Measurements from ENCODE around the gene JADE2. TPM values are rescaled to one million over a fixed set of nuclear protein-coding genes. Genes with fewer than 3 reads are reported as not detected.

The JADE2 gene
- total RNA-seq, 1 donor from 2014 or later, result 26.3 TPM

- Histone ChIP-seq H3K36me3 (no peaks in the 10 kb centered on the region), H3K27ac (replicated peaks) (no peak overlapping the region), H3K9me3 (replicated peaks) (no peaks in the 10 kb centered on the region), H3K27me3 (ENCODE audit: low read depth) (no peaks in the 10 kb centered on the region), H3K4me1 (peaks cover 2% of the 10 kb centered on the region), H3K4me3 (no peak overlapping the region)
- intact Hi-C loops (cut with micrococcal nuclease), result no loop called here
- TF ChIP-seq CTCF (IDR thresholded peaks at IDR 0.05; ENCODE audit: borderline replicate concordance), result no peak
- no peak for DNase-seq
Observed at GRCh38 chr5:134517553-134517952, 7.9 kb upstream of the JADE2 start.

- intact Hi-C loops (cut with micrococcal nuclease), result no loop called here
- Histone ChIP-seq H3K4me1 (peaks cover 13% of the 10 kb centered on the region), H3K27me3 (ENCODE audit: low read depth) (no peaks in the 10 kb centered on the region), H3K4me3 (no peak overlapping the region), H3K9me3 (replicated peaks) (no peaks in the 10 kb centered on the region), H3K27ac (replicated peaks) (no peak overlapping the region), H3K36me3 (no peaks in the 10 kb centered on the region)
- no peak for TF ChIP-seq CTCF (IDR thresholded peaks at IDR 0.05; ENCODE audit: borderline replicate concordance)
- no peak for DNase-seq
Observed at GRCh38 chr5:134519989-134520388, 5.5 kb upstream of the JADE2 start.

- no peaks in the 10 kb centered on the region for H3K27me3 ChIP-seq (ENCODE audit: low read depth)
- H3K27ac ChIP-seq (replicated peaks), result no peak overlapping the region
- peaks cover 30% of the 10 kb centered on the region for H3K4me1 ChIP-seq
- intact Hi-C loops (cut with micrococcal nuclease), result no loop called here
- no peak for TF ChIP-seq CTCF (IDR thresholded peaks at IDR 0.05; ENCODE audit: borderline replicate concordance)
- H3K4me3 ChIP-seq, result no peak overlapping the region
- no peaks in the 10 kb centered on the region for H3K9me3 ChIP-seq (replicated peaks)
- H3K36me3 ChIP-seq, result no peaks in the 10 kb centered on the region
- no peak for DNase-seq
Observed at GRCh38 chr5:134521841-134522240, 3.6 kb upstream of the JADE2 start.

GRCh38 chr5:134523543-134524271 is 1.8 kb upstream of the JADE2 start:
- H3K27me3 ChIP-seq (ENCODE audit: low read depth), result no peaks in the 10 kb centered on the region
- no peaks in the 10 kb centered on the region for H3K36me3 ChIP-seq
- intact Hi-C loops (cut with micrococcal nuclease), result no loop called here
- H3K4me3 ChIP-seq, result peak overlapping the region; percentile 95
- peaks cover 48% of the 10 kb centered on the region for H3K4me1 ChIP-seq
- no peak for DNase-seq
- H3K27ac ChIP-seq (replicated peaks), result peak overlapping the region; percentile 100
- no peaks in the 10 kb centered on the region for H3K9me3 ChIP-seq (replicated peaks)
- TF ChIP-seq CTCF (IDR thresholded peaks at IDR 0.05; ENCODE audit: borderline replicate concordance), result no peak

GRCh38 chr5:134524272-134524825 is 1.1 kb upstream of the JADE2 start:
- TF ChIP-seq CTCF (IDR thresholded peaks at IDR 0.05; ENCODE audit: borderline replicate concordance), result peak; percentile 4
- Histone ChIP-seq H3K27ac (replicated peaks) (peak overlapping the region; percentile 100), H3K9me3 (replicated peaks) (no peaks in the 10 kb centered on the region), H3K27me3 (ENCODE audit: low read depth) (no peaks in the 10 kb centered on the region), H3K4me3 (peak overlapping the region; percentile 95), H3K4me1 (peaks cover 55% of the 10 kb centered on the region), H3K36me3 (no peaks in the 10 kb centered on the region)
- peak; percentile 88 for DNase-seq
- intact Hi-C loops (cut with micrococcal nuclease), result no loop called here
